ENCODE data around the gene LIN28B.
"Not testable (repeated sequence)": the region's sequence is repeated elsewhere in the genome, so short reads cannot be mapped to it uniquely, and the experiment has no call there.

LIN28B gene

DNA sequence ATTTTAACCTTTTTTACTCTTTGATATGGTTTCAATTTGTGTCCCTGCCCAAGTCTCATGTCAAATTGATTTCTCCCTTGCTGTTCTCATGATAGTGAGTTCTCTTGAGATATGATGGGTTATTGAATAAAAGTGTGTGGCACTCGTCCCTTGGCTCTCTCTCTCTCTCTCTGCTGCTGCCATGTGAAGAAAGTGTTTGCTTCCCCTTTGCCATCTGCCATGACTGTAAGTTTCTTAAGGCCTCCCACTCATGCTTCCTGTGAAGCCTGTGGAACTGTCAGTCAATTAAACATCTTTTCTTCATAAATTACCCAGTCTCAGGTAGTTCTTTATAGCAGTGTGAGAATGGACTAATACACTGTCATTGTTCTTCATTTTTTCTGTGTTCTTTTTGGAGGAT is 48.5 kb downstream of the LIN28B start:
- no peak for DNase-seq (ENCODE audit: low read depth in 2 of 3, low spot score in 2 of 3)

DNA sequence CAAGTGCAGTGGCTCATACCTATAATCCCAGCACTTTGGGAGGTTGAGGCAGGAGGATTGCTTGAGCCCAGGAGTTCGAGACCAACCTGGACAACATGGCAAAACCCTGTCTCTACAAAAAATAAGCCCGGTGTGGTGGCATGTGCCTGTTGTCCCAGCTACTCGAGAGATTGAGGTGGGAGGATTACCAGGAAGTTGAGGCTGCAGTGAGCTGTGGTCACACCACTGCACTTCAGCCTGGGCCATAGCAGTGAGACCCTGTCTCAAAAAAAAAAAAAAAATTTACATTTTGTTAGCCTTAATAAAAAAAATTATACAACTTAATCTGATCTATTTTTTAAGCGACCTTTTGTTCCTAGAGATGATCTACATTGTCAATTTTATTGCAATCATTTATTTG is 56.6 kb downstream of the LIN28B start:
- DNase-seq (ENCODE audit: low read depth in 2 of 3, low spot score in 2 of 3), result not testable (repeated sequence)

DNA sequence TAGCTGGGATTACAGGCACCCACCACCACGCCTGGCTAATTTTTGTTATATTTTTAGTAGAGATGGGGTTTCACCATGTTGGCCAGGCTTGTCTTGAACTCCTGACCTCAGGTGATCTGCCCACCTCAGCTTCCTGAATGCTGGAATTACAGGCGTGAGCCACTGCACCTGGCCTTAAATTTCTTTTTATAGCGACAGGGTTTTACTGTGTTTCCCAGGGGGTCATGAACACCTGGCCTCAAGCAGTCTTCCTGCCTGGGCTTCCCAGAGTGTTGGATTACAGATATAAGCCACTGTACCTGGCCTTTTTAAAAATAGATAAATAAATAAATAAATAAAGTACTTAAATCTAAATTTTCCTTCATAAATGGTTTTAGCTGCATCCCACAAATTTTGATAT is 57.5 kb downstream of the LIN28B start:
- no peak for DNase-seq (ENCODE audit: low read depth in 2 of 3, low spot score in 2 of 3)

DNA sequence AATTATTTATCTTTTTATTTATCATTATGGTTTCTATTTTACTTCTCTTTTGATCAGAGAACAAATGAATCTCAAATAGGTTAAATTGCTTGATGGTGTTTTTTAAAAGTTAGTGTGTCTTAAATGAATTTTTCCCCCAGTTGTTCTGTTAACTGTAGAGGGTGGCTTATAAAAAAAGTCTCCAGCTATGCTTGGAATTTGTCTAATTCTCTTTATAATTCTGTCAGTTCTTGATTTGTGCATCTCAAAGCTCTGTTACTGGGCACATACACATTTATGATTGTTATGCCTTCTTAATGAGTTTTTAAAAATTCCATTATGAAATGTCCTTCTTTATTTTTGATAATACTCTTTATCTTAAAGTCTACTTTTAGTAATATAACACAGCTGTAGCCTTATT is 58.0 kb downstream of the LIN28B start:
- DNase-seq (ENCODE audit: low read depth in 2 of 3, low spot score in 2 of 3), result no peak

DNA sequence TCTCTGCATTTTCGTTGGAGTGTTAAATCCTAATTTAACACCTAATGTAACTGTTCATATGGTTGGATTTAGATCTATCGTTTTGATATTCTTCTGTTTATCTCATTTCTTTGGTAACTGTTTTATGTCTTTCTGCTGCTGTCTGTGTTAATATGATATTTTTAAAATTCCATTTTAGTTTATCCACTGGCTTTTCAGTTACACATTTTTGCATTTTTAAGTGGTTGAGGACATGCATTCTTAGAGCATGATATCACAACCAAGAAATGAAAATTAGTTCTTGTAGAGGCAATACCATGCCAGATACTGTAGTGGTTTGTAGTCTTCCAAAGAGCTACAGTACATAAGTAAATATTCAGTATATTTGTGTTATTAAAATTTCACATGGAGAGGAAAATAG is 58.6 kb downstream of the LIN28B start:
- no peak for DNase-seq (ENCODE audit: low read depth in 2 of 3, low spot score in 2 of 3)

DNA sequence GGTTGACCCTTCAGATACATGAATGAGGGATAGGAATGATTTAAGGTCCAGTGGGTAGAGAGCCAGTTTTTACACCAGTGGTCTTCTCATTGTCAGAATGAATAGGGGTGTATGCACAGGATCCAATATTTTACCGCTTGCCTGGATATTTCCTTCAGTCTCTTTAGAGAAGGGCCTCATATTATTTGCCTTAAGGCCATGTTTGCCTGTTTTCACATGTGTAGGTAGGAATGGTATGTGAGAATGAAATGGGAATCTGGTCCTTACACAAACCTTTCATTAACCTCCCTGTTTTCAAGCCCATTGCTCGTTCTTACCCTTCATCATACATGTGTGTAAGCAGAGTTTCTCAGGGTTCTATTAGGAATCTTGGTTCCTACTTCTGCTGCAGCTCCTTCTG is 62.4 kb downstream of the LIN28B start:
- no peak for DNase-seq (ENCODE audit: low read depth in 2 of 3, low spot score in 2 of 3)

DNA sequence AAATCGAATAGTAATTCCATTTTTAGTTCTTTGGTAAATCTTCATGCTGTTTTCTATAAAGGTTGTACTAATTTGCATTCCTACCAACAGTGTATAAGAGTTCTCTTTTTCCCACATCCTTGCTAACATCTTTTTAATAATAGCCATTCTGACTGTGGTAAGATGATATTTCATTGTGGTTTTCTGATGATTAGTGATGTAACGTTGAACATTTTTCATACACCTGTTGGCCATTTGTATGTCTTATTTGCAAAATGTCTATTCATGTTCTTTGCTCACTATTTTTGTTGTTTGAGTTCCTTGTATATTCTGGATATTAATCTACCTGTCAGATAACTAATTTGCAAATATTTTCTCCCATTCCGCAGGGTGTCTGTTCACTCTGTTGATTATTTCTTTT is 64.5 kb downstream of the LIN28B start:
- no peak for DNase-seq (ENCODE audit: low read depth in 2 of 3, low spot score in 2 of 3)

DNA sequence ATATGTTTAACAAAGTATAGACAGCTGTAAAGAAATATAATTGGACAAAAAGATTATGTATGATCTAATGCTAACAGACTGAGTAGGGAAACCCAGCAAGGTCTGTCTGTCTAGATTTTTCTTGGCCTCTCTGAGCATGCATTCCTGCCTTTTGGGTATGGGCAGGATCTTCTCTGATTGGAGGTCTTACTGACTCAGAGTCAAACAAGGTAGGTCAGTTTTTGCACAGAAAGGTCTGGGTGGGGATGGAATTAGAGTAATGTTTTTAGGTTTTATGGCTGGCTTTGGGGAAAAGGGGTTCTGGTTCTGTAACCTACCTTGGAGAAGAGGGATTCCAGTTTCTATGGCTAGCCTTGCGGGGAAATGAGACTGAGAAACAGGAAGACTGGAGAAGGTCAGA is 65.5 kb downstream of the LIN28B start:
- DNase-seq (ENCODE audit: low read depth in 2 of 3, low spot score in 2 of 3), result no peak

DNA sequence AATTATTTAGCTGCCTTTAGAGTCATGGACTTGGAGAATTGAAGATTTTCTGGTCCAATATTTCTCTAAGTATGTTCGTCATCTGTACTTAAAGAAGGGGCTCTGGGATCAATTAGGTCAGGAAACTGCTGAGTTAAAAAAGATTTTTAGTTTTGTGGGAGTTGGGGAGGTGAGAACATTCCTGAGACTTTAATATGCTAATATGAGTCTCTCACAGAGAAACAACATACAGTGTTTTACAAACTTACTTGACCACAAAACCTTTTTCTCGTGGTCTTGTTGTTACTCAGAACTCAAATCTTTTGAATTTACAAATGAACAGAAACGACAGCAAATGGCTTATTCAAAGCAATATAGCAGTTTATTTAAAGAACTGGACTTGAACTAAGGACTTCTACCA is 67.9 kb downstream of the LIN28B start:
- DNase-seq (ENCODE audit: low read depth in 2 of 3, low spot score in 2 of 3), result no peak

DNA sequence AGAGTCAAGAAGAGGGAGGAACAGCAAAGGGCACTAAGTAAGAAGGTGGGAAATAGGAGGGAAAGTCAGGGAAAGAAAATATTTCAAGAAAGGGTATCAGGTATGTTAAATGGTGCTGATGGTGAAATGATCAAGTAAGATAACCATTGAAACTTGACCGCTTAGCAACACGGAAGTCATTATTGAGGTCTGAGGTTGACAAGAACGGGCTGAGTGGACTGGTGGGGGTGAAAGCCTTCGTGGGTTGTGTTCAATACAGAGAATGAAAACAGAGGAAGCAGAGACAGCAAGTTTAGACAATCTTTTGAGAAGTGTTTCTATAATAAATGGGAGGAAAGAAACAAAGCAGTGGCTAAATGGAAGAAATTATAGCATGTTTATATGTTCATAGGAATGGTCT is 72.0 kb downstream of the LIN28B start:
- DNase-seq (ENCODE audit: low read depth in 2 of 3, low spot score in 2 of 3), result no peak

DNA sequence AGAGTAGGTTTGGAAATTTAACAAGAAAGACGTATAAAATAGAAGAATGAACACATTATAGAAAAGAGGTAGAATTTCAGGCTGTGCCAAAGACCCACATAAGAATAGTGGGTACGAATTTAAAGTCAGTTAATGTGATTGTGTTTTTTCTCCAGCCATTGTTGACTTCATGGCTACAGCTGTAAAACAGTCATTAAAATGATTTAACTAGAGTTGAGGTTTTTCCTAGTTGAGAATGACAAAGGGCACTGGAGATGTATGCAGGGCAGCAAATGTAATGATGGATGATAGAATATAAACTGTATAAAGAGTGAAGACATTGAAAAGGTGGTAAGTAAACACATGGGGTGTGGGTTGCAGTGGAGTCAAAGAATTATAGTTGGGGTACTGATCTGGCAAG is 72.7 kb downstream of the LIN28B start:
- no peak for DNase-seq (ENCODE audit: low read depth in 2 of 3, low spot score in 2 of 3)

DNA sequence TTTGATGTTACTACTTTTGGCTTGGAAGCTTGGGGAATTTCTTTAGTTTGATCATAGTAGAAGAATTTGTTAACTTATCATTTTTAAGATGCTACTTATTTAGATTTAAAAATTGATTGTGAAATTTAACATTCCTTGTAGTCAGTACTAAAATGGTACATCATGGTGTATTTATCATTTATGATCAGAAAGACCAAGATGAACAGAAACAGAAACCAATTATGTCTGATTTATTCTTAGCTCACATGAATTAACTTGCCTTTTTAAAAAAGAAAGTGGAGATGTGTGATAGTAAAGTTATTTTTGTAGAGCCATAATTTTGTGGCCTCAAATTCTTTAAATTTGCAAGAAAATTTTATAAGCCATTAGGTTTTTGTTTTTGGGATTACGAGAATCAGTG is 77.6 kb downstream of the LIN28B start:
- no peak for DNase-seq (ENCODE audit: low read depth in 2 of 3, low spot score in 2 of 3)

DNA sequence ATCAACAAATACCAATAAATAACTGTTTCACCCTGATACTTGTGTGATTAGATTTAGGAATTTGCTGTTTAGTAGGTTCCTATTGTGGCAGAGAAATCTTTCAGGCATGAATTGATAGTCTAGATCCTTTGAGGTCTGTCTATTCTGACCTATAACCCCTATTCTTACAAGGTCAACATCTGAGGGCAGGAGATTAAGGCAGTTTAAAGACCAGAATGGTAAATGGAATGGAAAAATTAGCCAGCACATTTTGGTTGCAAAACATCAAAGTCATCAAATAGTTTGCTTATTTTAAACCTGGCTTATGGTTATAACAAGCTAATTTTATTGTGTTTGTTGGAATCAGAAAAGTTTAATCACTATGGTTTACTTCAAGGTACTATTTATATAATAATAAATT is 78.4 kb downstream of the LIN28B start:
- no peak for DNase-seq (ENCODE audit: low read depth in 2 of 3, low spot score in 2 of 3)

DNA sequence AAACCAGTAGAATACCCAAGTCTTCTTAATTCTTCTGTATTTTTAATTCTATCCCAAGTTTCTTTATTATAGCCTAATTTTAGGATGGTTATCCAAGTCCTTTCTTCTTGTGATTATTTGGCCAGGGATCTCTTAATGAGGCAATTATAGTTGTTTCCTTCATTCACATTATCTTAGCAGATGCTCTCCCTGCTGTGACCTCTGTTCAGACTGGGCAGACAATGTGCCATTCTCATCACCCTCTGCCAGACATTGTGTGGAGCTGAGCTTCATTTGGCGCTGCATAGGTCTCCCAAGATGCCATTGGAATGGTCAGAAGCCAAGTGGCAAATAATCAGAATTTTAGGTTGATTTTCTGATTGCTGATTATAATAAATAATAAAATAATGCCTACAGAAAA is 79.4 kb downstream of the LIN28B start:
- no peak for DNase-seq (ENCODE audit: low read depth in 2 of 3, low spot score in 2 of 3)

DNA sequence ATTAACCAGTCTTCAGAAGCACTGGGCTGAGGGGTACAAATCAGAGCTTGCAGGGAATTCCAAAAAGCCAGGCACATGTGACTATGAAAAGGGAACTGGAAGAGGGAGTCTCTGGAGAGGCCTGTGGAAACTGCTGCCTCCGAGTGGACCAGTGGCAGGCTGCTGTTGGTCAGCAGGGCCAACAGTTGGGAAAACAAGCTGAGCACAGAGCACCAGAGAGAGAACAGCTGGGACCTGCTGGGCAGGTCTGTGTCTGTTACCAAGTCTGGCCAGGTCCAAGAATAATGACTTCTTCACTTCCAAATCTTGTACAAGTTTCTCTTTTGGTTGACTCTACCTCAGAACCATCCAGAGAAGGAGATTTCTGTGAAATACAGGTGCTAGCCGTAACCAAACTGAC is 81.4 kb downstream of the LIN28B start:
- DNase-seq (ENCODE audit: low read depth in 2 of 3, low spot score in 2 of 3), result no peak

DNA sequence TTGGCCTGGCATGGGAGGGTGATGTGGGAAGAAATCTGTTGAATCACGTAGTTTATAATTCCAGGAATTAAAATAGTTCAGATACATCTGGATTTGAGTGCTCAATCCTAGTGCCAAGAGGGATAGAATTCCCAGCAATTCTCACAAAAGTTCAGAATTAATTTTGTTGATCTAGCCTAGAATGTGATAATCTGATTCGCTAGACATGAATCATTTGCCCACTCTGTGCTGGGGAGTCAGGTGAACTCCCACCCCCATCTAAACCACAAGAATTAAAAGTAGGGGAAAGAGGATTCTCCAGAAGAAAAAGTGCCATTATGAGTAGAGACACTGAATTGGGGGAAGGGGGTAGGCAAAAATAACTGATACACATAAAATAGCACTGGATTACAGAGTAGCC is 85.0 kb downstream of the LIN28B start:
- no peak for DNase-seq (ENCODE audit: low read depth in 2 of 3, low spot score in 2 of 3)

DNA sequence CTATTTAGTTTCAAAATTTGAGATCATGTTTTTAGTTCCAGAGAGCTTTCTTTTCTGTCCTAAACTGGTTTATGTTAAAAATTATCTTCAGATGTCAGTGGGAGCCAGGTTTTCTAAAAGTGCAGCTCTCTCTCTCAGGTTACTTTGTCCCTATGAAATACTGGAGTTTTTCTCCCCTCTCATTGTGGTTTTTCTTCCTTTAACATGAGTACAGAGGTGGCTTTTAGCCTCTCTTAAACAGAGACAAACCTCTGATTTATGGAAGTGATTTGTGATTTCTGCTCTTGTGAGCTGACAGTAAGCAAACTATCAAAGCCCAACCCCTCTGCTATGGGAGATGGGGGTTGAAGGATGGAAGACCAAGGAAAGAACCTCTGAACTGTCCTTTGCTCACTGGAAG is 85.7 kb downstream of the LIN28B start:
- DNase-seq (ENCODE audit: low read depth in 2 of 3, low spot score in 2 of 3), result no peak

DNA sequence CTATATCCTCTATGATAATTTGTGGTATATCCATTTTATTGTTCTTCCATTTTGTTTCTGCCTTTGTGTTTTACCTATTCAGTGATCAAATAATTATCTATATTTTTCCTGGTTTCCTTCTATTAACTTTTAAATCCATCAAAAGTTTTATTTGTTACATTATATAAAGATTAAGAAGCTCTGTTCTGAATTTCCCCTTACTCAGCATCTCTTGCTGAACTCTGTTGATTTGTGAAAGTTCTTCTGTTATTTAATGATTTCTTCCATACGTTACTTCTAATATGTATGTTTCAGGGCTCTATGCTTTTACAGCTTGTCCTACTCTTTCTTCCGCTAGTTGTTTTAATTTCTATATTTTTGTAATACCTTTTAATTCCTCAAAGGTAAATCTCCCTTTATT is 87.1 kb downstream of the LIN28B start:
- DNase-seq (ENCODE audit: low read depth in 2 of 3, low spot score in 2 of 3), result no peak

DNA sequence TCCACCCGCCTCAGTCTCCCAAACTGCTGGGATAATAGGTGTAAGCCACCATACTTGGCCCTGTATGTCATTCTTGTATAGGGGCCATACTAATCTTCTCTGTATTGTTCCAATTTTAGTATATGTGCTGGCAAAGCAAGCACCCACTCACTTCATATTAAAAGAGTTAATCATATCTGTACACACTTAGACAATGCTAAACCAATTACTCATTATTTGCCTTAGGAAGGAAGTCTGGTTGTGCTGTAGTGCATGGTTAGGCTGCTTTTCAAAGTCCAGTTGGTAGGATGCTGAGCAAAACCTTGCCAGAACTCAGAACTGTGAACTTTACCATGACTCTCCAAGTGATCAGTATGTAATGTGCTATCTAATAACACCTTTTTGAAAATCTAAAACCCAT is 88.6 kb downstream of the LIN28B start:
- DNase-seq (ENCODE audit: low read depth in 2 of 3, low spot score in 2 of 3), result no peak

DNA sequence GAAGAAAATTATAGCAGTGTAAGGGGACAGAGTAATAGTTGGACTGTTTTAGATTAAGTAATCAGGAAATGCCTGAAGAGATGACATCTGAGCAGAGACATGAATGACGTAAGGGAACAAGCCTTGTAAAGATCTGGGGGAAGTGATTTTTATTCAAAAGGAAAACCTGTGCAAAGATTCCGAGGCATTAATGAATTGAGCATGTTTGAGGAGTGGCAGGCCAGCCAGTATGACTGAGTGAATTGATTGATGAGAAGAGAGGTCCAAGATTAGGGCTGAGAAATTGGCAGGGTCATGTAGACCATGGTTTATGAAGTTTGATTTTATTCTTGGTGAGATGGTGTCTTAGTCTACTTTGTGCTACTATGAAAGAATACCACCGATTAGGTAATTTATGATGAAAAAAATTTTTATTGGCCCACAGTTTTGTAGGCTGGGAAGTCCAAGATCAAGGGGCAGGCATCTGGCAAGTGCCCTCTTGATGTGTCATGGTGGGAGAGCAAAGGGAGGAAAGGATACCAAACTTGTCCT is 95.1 kb downstream of the LIN28B start:
- DNase-seq (ENCODE audit: low read depth in 2 of 3, low spot score in 2 of 3), result no peak

DNA sequence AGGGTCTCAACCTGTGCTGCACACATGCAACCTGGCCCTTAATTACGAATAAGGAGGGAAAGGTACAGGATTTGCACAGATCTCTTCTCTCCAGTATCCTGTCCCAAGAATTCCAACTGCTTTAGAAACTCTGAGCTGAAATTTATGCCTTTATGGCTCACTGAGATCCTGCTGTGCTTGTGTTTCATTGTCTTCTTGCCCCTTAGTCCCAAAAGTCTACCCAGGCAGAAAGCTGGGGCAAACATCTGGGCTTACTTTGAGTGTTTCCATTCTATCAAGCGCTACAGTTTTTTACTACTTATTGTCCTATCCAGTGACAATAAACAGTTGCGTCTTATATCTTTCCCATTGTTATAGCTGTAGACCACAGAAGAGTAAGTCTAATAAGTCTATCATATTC is 99.7 kb downstream of the LIN28B start:
- no peak for DNase-seq (ENCODE audit: low read depth in 2 of 3, low spot score in 2 of 3)

DNA sequence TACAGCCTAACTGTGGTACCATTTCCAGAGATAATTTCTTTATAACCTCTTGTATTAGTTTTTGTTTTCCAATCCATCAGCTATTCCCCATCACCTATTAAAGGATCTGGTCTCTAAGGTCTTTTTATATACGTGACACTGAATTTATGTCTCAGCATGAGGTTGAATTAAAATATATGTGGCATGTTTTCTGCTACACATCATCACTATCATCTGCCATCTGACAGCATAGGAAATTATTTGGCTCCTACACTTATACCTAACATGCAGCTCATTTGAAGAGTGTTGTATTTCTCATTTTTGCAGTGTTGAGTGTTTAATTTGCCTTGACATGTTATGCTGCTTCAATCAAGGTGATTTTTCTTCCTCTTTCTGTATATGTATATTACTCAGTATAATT is 100.3 kb downstream of the LIN28B start:
- no peak for DNase-seq (ENCODE audit: low read depth in 2 of 3, low spot score in 2 of 3)

DNA sequence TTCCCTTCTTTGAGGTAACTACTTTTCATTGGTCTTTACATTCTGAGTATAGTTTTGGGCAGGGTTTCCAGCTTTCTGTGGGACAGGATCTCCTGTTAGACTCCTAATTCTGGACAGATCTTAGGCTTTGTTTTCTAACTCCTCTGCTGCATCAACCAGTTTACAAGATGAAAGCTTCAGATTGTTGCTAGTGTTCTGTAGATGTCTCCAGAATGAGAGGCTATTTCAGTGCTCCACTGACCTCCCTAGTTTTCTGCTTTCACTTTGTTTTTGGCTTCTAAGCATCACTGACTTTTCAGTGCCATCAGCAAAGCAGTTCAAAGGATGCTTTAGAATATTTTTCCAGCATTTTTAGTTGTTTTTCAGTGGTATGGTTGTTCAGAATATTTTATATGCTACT is 101.4 kb downstream of the LIN28B start:
- DNase-seq (ENCODE audit: low read depth in 2 of 3, low spot score in 2 of 3), result no peak

DNA sequence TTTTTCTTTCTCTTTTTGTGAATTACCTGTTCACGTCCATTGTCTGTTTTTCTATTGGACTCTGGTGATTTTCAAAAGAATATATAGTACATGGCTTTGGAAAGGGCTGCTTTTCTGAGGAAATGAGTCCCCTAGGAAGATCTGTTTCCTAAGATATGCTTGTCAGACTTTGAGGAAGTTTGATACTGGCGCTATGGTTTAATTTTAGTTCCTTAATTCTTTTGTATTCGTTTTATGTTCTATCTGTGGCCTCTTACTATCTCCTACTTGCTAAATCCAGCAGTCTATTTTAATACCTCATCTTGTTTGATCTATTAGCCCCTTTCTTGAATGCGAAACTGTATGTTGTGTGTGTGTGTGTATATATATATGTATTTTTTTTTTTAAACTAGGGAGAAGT is 101.9 kb downstream of the LIN28B start:
- DNase-seq (ENCODE audit: low read depth in 2 of 3, low spot score in 2 of 3), result no peak
